IMR-90 (cell line): ENCODE measurements around the gene CENPU. TPM values are rescaled to one million over a fixed set of nuclear protein-coding genes. Genes with fewer than 3 reads are reported as not detected.

Source experiments
- ATAC-seq: fragments of 200-7000 bp; cut with Tn5 transposase; 2 replicates; pipeline ENCODE4 v1.9.1; 2020; ENCODE audit warnings: low read depth, mild to moderate bottlenecking, moderate library complexity
- BruUV-seq: library from RNA; stranded (reverse); fragments of 400-500 nt; replicated peaks from 2 replicates; lab custom pipeline; 2021; lab: Mats Ljungman, UMichigan
- CTCF ChIA-PET: fragments of 300-600 bp; formaldehyde crosslinking; extraction: SDS; loops from one replicate; lab custom pipeline; 2021; ENCODE audit warnings: antibody characterized with exemption; lab: Yijun Ruan, JAX
- POLR2A ChIA-PET: fragments of 300-600 bp; sonication (Branson Sonifier 250); formaldehyde crosslinking; loops from one replicate; lab custom pipeline; 2022; ENCODE audit warnings: antibody characterized with exemption; ENCODE audit not compliant: unreplicated experiment; lab: Charles Lee
- DNase-seq: peaks from one replicate; pipeline ENCODE4 v3.0.0; 2013
- H2AFZ ChIP-seq: replicated peaks from 2 replicates; pipeline ENCODE3; 2013; ENCODE audit warnings: low read length, mild to moderate bottlenecking; ENCODE audit not compliant: poor library complexity
- H2AK5ac ChIP-seq: 2 replicates; pipeline ENCODE4 v1.6.1; 2013; ENCODE audit warnings: low read depth, low read length, inconsistent platforms
- H2AK9ac ChIP-seq: replicated peaks from 2 replicates; pipeline ENCODE3; 2013; ENCODE audit warnings: mild to moderate bottlenecking, low read depth, low read length, moderate library complexity; ENCODE audit not compliant: poor library complexity
- H2BK120ac ChIP-seq: 2 replicates; pipeline ENCODE4 v1.6.1; 2013; ENCODE audit warnings: low read depth, low read length, inconsistent platforms
- H2BK15ac ChIP-seq: 3 replicates; pipeline ENCODE4 v1.6.1; 2013; ENCODE audit warnings: low read depth, low read length, inconsistent platforms
- H2BK20ac ChIP-seq: 2 replicates; pipeline ENCODE4 v1.6.1; 2013; ENCODE audit warnings: low read depth, mild to moderate bottlenecking, inconsistent platforms, low read length, moderate library complexity
- H2BK5ac ChIP-seq: 2 replicates; pipeline ENCODE4 v1.6.1; 2013; ENCODE audit warnings: mild to moderate bottlenecking, low read depth, low read length, inconsistent platforms; ENCODE audit not compliant: poor library complexity, severe bottlenecking
- H3K14ac ChIP-seq: replicated peaks from 2 replicates; pipeline ENCODE4 v1.6.1; 2013; ENCODE audit warnings: low read depth, low read length, inconsistent platforms
- H3K18ac ChIP-seq: 2 replicates; pipeline ENCODE4 v1.6.1; 2013; ENCODE audit warnings: low read depth, low read length, control low read depth
- H3K23ac ChIP-seq: 2 replicates; pipeline ENCODE4 v1.6.1; 2013; ENCODE audit warnings: low read depth, low read length, inconsistent platforms
- H3K27ac ChIP-seq: 2 replicates; pipeline ENCODE4 v1.5.1; 2013; ENCODE audit warnings: mild to moderate bottlenecking, control low read depth, low read length; ENCODE audit not compliant: insufficient read depth
- H3K27me3 ChIP-seq: 2 replicates; pipeline ENCODE4 v1.6.1; 2013; ENCODE audit warnings: low read length; ENCODE audit not compliant: control insufficient read depth, insufficient read depth
- H3K36me3 ChIP-seq: 2 replicates; pipeline ENCODE4 v1.6.1; 2013; ENCODE audit warnings: low read length, mixed read lengths; ENCODE audit not compliant: control insufficient read depth, insufficient read depth
- H3K4ac ChIP-seq: 2 replicates; pipeline ENCODE4 v1.6.1; 2013; ENCODE audit warnings: low read depth, low read length, inconsistent platforms
- H3K4me1 ChIP-seq: 2 replicates; pipeline ENCODE4 v1.6.1; 2013; ENCODE audit warnings: low read length, mixed read lengths; ENCODE audit not compliant: control insufficient read depth, insufficient read depth
- H3K4me2 ChIP-seq: 2 replicates; pipeline ENCODE4 v1.6.1; 2013; ENCODE audit warnings: low read depth, mild to moderate bottlenecking, control low read depth, low read length, moderate library complexity
- H3K4me3 ChIP-seq: 2 replicates; pipeline ENCODE4 v1.5.1; 2013; ENCODE audit warnings: low read depth, mild to moderate bottlenecking, control low read depth, low read length, moderate library complexity; ENCODE audit not compliant: insufficient read depth
- H3K56ac ChIP-seq: 2 replicates; pipeline ENCODE4 v1.6.1; 2013; ENCODE audit warnings: low read length, inconsistent platforms; ENCODE audit not compliant: insufficient read depth; ENCODE audit errors: extremely low read depth
- H3K79me1 ChIP-seq, 2 experiments: 2 replicates each; pipeline ENCODE4 v1.6.1; 2013; ENCODE audit warnings: low read length in 2 of 2, inconsistent platforms in 1 of 2, low read depth in 1 of 2
- H3K9ac ChIP-seq: 2 replicates; pipeline ENCODE4 v1.6.1; 2013; ENCODE audit warnings: low read depth, low read length, control low read depth
- H3K9me1 ChIP-seq: 2 replicates; pipeline ENCODE4 v1.6.1; 2013; ENCODE audit warnings: low read length, inconsistent platforms; ENCODE audit not compliant: insufficient read depth
- H3K9me3 ChIP-seq: 2 replicates; pipeline ENCODE4 v1.6.1; 2013; ENCODE audit warnings: low read length; ENCODE audit not compliant: control insufficient read depth, insufficient read depth
- H4K20me1 ChIP-seq: 2 replicates; pipeline ENCODE4 v1.6.1; 2013; ENCODE audit warnings: low read length, inconsistent platforms; ENCODE audit not compliant: insufficient read depth
- H4K5ac ChIP-seq: 2 replicates; pipeline ENCODE4 v1.6.1; 2013; ENCODE audit warnings: mild to moderate bottlenecking, low read depth, low read length, control low read depth
- H4K8ac ChIP-seq, 2 experiments: 2 replicates each; pipeline ENCODE4 v1.6.1; 2013; ENCODE audit warnings: low read depth in 2 of 2, low read length in 2 of 2, control low read depth in 1 of 2, inconsistent platforms in 1 of 2
- H4K91ac ChIP-seq: 2 replicates; pipeline ENCODE4 v1.6.1; 2013; ENCODE audit warnings: low read depth, low read length, inconsistent platforms; ENCODE audit not compliant: insufficient read depth
- BHLHE40 ChIP-seq: fragments of 150-350 bp; IDR thresholded peaks from 2 replicates; pipeline ENCODE4 v1.6.1; 2016; ENCODE audit warnings: mild to moderate bottlenecking, low read depth, low read length
- FOS ChIP-seq: fragments of 150-350 bp; IDR thresholded peaks from 2 replicates; pipeline ENCODE4 v1.6.1; 2016; ENCODE audit warnings: low read depth, low read length
- MAFK ChIP-seq: IDR thresholded peaks from 2 replicates; pipeline ENCODE4 v1.6.1; 2012; ENCODE audit warnings: low read depth, low read length, improper control_type of control experiment
- MAZ ChIP-seq: IDR thresholded peaks from 2 replicates; pipeline ENCODE4 v1.6.1; 2012; ENCODE audit warnings: low read depth, mild to moderate bottlenecking, low read length, improper control_type of control experiment, moderate library complexity, borderline replicate concordance
- MXI1 ChIP-seq: IDR thresholded peaks from 2 replicates; pipeline ENCODE4 v1.6.1; 2012; ENCODE audit warnings: low read depth, mild to moderate bottlenecking, low read length, moderate library complexity, borderline replicate concordance
- NFE2L2 ChIP-seq: fragments of 150-350 bp; IDR thresholded peaks from 2 replicates; pipeline ENCODE4 v1.6.1; 2016; ENCODE audit warnings: low read depth, mild to moderate bottlenecking, low read length
- RAD21 ChIP-seq: IDR thresholded peaks from 2 replicates; pipeline ENCODE4 v1.6.1; 2012; ENCODE audit warnings: low read length, improper control_type of control experiment
- RCOR1 ChIP-seq: IDR thresholded peaks from 2 replicates; pipeline ENCODE4 v1.6.1; 2012; ENCODE audit warnings: mild to moderate bottlenecking, low read length, improper control_type of control experiment; ENCODE audit not compliant: insufficient replicate concordance
- RFX5 ChIP-seq: IDR thresholded peaks from 2 replicates; pipeline ENCODE4 v1.8.0; 2012; ENCODE audit warnings: low read depth, mild to moderate bottlenecking, low read length, moderate library complexity
- SMC3 ChIP-seq: fragments of 150-350 bp; IDR thresholded peaks from 2 replicates; pipeline ENCODE4 v1.6.1; 2016; ENCODE audit warnings: low read depth, mild to moderate bottlenecking, antibody characterized with exemption, low read length, moderate library complexity
- WGBS, 2 experiments: methylation state at CpG; one replicate each; pipeline versions ENCODE4 v1.1.5 to v1.1.7; 2013; ENCODE audit warnings: missing lambda C conversion rate in 2 of 2; ENCODE audit not compliant: insufficient read length in 1 of 2; ENCODE audit errors: extremely low coverage in 2 of 2; 5-methylcytosine and 5-hydroxymethylcytosine counted together
- dilution Hi-C: fragments of 300-500 bp; cut with HindIII; formaldehyde crosslinking; loops from one replicate; pipeline ENCODE4 v1.14.3; 2018; ENCODE audit warnings: low sequenced_read_pairs; ENCODE audit not compliant: unreplicated experiment
- in situ Hi-C: fragments of 300-500 bp; cut with MboI; formaldehyde crosslinking; loops from 3 replicates; pipeline ENCODE4 v1.14.3; 2019; ENCODE audit warnings: low sequenced_read_pairs, inconsistent platforms, mixed read lengths
- intact Hi-C: fragments of 100-400 bp; cut with micrococcal nuclease; formaldehyde crosslinking; loops from 2 replicates; pipeline ENCODE4 v1.10.0; 2022
- polyA plus RNA-seq, 3 experiments: library from polyadenylated mRNA; depleted of rRNA; stranded (reverse); fragments of >200 nt; gene quantifications; 2 replicates each; pipeline ENCODE4 v1.2.3, GENCODE V29; 2012; ENCODE audit warnings: low replicate concordance in 1 of 3
- total RNA-seq: library from RNA; depleted of rRNA; stranded (reverse); fragments of >200 nt; gene quantifications from 2 replicates; pipeline ENCODE4 v1.2.3, GENCODE V29; 2012
- TF ChIP-seq, protein P1 (sequence below): fragments of 150-350 bp; IDR thresholded peaks from 2 replicates; pipeline ENCODE4 v1.6.1; 2016; ENCODE audit warnings: low read depth, mild to moderate bottlenecking, low read length, moderate library complexity, borderline replicate concordance

CENPU gene
- total and polyA plus RNA-seq, 2 of the 4 experiments (the other 2 are of a cell fraction), result 13.6 to 14.6 TPM

DNA sequence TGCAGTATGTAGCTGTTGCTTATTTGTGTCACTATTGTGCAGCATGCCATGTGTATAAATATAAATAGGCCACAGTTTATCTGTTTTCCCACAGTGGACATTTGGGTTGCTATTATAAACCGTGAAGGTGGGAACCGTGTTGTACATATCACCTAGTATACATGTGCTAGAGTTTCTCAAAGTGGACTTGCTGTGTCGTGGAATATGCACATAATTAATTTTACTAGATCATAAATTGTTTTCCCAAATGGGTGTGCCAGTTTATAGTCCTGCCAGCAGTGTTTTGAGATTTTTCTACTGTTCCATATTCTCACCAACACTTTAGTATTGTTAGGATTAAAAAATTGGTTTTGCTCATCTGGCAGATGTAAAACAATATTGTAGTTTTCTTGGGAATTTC is 45.9 kb downstream of the CENPU start:
- dilution Hi-C loops, result no loop called here
- H3K4me2 ChIP-seq, result no peak overlapping the region

More for the DNA sequence above, 45.9 kb downstream of the CENPU start:
- intact Hi-C loops (no loop called here), in situ Hi-C loops (no loop called here)
- Histone ChIP-seq H3K18ac (no peak overlapping the region), H3K27ac (no peak overlapping the region), H3K9ac (no peak overlapping the region), H3K56ac (no peak overlapping the region), H4K20me1 (no peaks in the 10 kb centered on the region), H2BK5ac (peak overlapping the region; percentile 1), H3K4me3 (no peak overlapping the region), H2BK15ac (no peak overlapping the region; the same call in 2 of the 3 replicates), H3K79me1 (0 out of 4 replicates have a peak, but pooled peaks cover 0 to 4% of the 10 kb centered on the region in 2 experiments), H2AK5ac (0 out of 2 replicates have a peak overlapping the region, but pooled peaks have one; percentile 15), H3K36me3 (no peaks in the 10 kb centered on the region; the same call in 1 of the 2 replicates), H4K91ac (no peak overlapping the region), H3K14ac (no peak overlapping the region), H2AK9ac (no peak overlapping the region), H4K8ac (peak overlapping the region; percentile 15 to 89; a peak in 2 of 4 replicates), H4K5ac (no peak overlapping the region), H3K9me3 (no peaks in the 10 kb centered on the region), H3K4me1 (peaks cover 4% of the 10 kb centered on the region; the same call in 1 of the 2 replicates), H3K23ac (no peak overlapping the region), H2BK20ac (no peak overlapping the region), H3K27me3 (no peaks in the 10 kb centered on the region), H3K4ac (peak overlapping the region; percentile 11; the same call in 1 of the 2 replicates), H2AFZ (no peak overlapping the region), H3K9me1 (peaks cover 6% of the 10 kb centered on the region), H2BK120ac (no peak overlapping the region)
- DNase-seq (no peak), ATAC-seq (peak; percentile 33)
- POLR2A ChIA-PET, result no interaction called here
- TF ChIP-seq, protein P1, sequence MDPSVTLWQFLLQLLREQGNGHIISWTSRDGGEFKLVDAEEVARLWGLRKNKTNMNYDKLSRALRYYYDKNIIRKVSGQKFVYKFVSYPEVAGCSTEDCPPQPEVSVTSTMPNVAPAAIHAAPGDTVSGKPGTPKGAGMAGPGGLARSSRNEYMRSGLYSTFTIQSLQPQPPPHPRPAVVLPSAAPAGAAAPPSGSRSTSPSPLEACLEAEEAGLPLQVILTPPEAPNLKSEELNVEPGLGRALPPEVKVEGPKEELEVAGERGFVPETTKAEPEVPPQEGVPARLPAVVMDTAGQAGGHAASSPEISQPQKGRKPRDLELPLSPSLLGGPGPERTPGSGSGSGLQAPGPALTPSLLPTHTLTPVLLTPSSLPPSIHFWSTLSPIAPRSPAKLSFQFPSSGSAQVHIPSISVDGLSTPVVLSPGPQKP, result no peak
- TF ChIP-seq SMC3, result no peak
- no peak for TF ChIP-seq FOS
- no peak for TF ChIP-seq MXI1
- TF ChIP-seq MAZ, result no peak
- no peak for TF ChIP-seq RFX5
- TF ChIP-seq MAFK, result no peak
- TF ChIP-seq BHLHE40, result no peak
- no peak for TF ChIP-seq RAD21
- no peak for TF ChIP-seq RCOR1
- no peak for TF ChIP-seq NFE2L2
- WGBS, 2 experiments, result no CpG with 5 or more reads among the region's 3 CpGs
- CTCF ChIA-PET, result no interaction called here
- no TSS peak for BruUV-seq
